OCI-LY3 (cell line): ENCODE measurements around the gene MDM1.

Experiments
- H2AFZ ChIP-seq: fragments of 200-600, 300-600 bp; shearing (Covaris generic); 2 replicates; pipeline ENCODE4 v1.6.0; 2014; ENCODE audit warnings: antibody characterized with exemption, low read depth, low read length
- H3K27ac ChIP-seq: fragments of 200-600, 300-600 bp; sonication (generic); 2 replicates; pipeline ENCODE4 v1.5.1; 2014; ENCODE audit warnings: mild to moderate bottlenecking, low read length, moderate library complexity, mixed read lengths
- H3K27me3 ChIP-seq: fragments of 200-600, 300-600 bp; sonication (generic); 2 replicates; pipeline ENCODE4 v1.6.1; 2014; ENCODE audit warnings: low read depth, low read length, mixed read lengths
- H3K36me3 ChIP-seq: fragments of 200-600, 300-600 bp; sonication (generic); replicated peaks from 2 replicates; pipeline ENCODE3; 2014; ENCODE audit warnings: low read depth, low read length, mixed read lengths
- H3K4me1 ChIP-seq: fragments of 300-600, 200-600 bp; sonication (generic); 2 replicates; pipeline ENCODE4 v1.6.1; 2014; ENCODE audit warnings: low read length, mixed read lengths
- H3K4me2 ChIP-seq: fragments of 200-600, 300-600 bp; sonication (generic); 2 replicates; pipeline ENCODE4 v1.6.1; 2014; ENCODE audit warnings: low read length, mixed read lengths
- H3K4me3 ChIP-seq: fragments of 300-600, 200-600 bp; sonication (generic); 2 replicates; pipeline ENCODE4 v1.5.1; 2014; ENCODE audit warnings: antibody characterized with exemption, mild to moderate bottlenecking, low read length, moderate library complexity
- H3K79me2 ChIP-seq: fragments of 300-600, 200-600 bp; shearing (Covaris generic); 2 replicates; pipeline ENCODE4 v1.6.1; 2014; ENCODE audit warnings: mild to moderate bottlenecking, low read length, mixed read lengths
- H3K9ac ChIP-seq: fragments of 300-600, 200-600 bp; shearing (Covaris generic); 2 replicates; pipeline ENCODE4 v1.6.0; 2014; ENCODE audit warnings: mild to moderate bottlenecking, low read length, moderate library complexity
- H3K9me3 ChIP-seq: fragments of 200-600, 300-600 bp; shearing (Covaris generic); 2 replicates; pipeline ENCODE4 v1.6.1; 2014; ENCODE audit warnings: low read length, mixed read lengths; ENCODE audit not compliant: insufficient read depth
- H4K20me1 ChIP-seq: fragments of 200-600, 300-600 bp; sonication (generic); 2 replicates; pipeline ENCODE4 v1.6.1; 2016; ENCODE audit warnings: low read length, mixed read lengths; ENCODE audit not compliant: insufficient read depth
- CTCF ChIP-seq: fragments of 200-600, 300-600 bp; sonication (generic); IDR thresholded peaks from 2 replicates; pipeline ENCODE4 v1.5.1; 2014; ENCODE audit warnings: antibody characterized with exemption, low read length, low read depth
- EZH2phosphoT487 ChIP-seq: fragments of 200-600 bp; shearing (Covaris generic); IDR thresholded peaks from 2 replicates; pipeline ENCODE4 v1.6.1; 2018; ENCODE audit warnings: antibody characterized with exemption, mixed run types, low read depth

The MDM1 gene

GRCh38 chr12:68304626-68305025 is 27.5 kb downstream of the MDM1 start:
- no peaks in the 10 kb centered on the region for H4K20me1 ChIP-seq
- no peaks in the 10 kb centered on the region for H3K79me2 ChIP-seq
- H3K4me1 ChIP-seq, result peaks cover 6% of the 10 kb centered on the region
- no peaks in the 10 kb centered on the region for H3K9me3 ChIP-seq
- TF ChIP-seq CTCF, result no peak
- no peak for TF ChIP-seq EZH2phosphoT487
- no peak overlapping the region for H3K9ac ChIP-seq
- no peaks in the 10 kb centered on the region for H3K27me3 ChIP-seq
- peaks cover 8% of the 10 kb centered on the region for H3K36me3 ChIP-seq
- no peak overlapping the region for H2AFZ ChIP-seq
- H3K4me2 ChIP-seq, result no peak overlapping the region
- no peak overlapping the region for H3K27ac ChIP-seq
- H3K4me3 ChIP-seq, result no peak overlapping the region

- TF ChIP-seq CTCF (no peak), EZH2phosphoT487 (no peak)
- Histone ChIP-seq H3K36me3 (peaks cover 2% of the 10 kb centered on the region), H3K4me3 (no peak overlapping the region), H3K79me2 (no peaks in the 10 kb centered on the region), H3K27me3 (no peaks in the 10 kb centered on the region), H2AFZ (no peak overlapping the region), H3K4me2 (no peak overlapping the region), H4K20me1 (no peaks in the 10 kb centered on the region), H3K9me3 (no peaks in the 10 kb centered on the region), H3K27ac (no peak overlapping the region), H3K4me1 (peaks cover 6% of the 10 kb centered on the region), H3K9ac (no peak overlapping the region)
Observed at GRCh38 chr12:68303850-68304249, 28.3 kb downstream of the MDM1 start.

- Histone ChIP-seq H3K27ac (no peak overlapping the region), H3K79me2 (no peaks in the 10 kb centered on the region), H3K4me3 (no peak overlapping the region), H2AFZ (no peak overlapping the region), H3K36me3 (no peaks in the 10 kb centered on the region), H3K9me3 (no peaks in the 10 kb centered on the region), H4K20me1 (no peaks in the 10 kb centered on the region), H3K4me1 (no peaks in the 10 kb centered on the region), H3K9ac (no peak overlapping the region), H3K4me2 (no peak overlapping the region), H3K27me3 (no peaks in the 10 kb centered on the region)
- no peak for TF ChIP-seq CTCF
- no peak for TF ChIP-seq EZH2phosphoT487
Observed at GRCh38 chr12:68297929-68298328, 34.2 kb downstream of the MDM1 start.

GRCh38 chr12:68294251-68294650 is 37.9 kb downstream of the MDM1 start:
- Histone ChIP-seq H3K27me3 (no peaks in the 10 kb centered on the region), H3K79me2 (no peaks in the 10 kb centered on the region), H3K27ac (no peak overlapping the region), H2AFZ (no peak overlapping the region), H3K9me3 (no peaks in the 10 kb centered on the region), H3K4me3 (no peak overlapping the region), H3K4me2 (no peak overlapping the region), H3K4me1 (peaks cover 13% of the 10 kb centered on the region), H3K9ac (no peak overlapping the region), H3K36me3 (no peaks in the 10 kb centered on the region), H4K20me1 (no peaks in the 10 kb centered on the region)
- no peak for TF ChIP-seq CTCF
- no peak for TF ChIP-seq EZH2phosphoT487
